ENCODE results near the gene NT5DC2. TPM values are rescaled to one million over a fixed set of nuclear protein-coding genes. Genes with fewer than 3 reads are reported as not detected.

NT5DC2 gene
- total and polyA plus RNA-seq, 2 of the 8 experiments (the other 6 are each of a cell fraction or from before 2014, with no cell fraction given): 331 to 477 TPM

GRCh38 chr3:52572221-52572620 lies 38.6 kb upstream of the NT5DC2 start (continued):
- TF ChIP-seq CHD7 (IDR thresholded peaks at IDR 0.05; ENCODE audit: insufficient replicate concordance, low read length) (no peak), BRCA1 (IDR thresholded peaks at IDR 0.05; ENCODE audit: low read depth, low read length) (no peak), USF2 (IDR thresholded peaks at IDR 0.05; ENCODE audit: low read length) (no peak)
